Omental fat pad (tissue), 4 donors: ENCODE measurements around the gene TMX3. TPM values are rescaled to one million over a fixed set of nuclear protein-coding genes. Genes with fewer than 3 reads are reported as not detected.
A peak's percentile ranks its signal among the peaks of the same experiment; 100 is the strongest.

Experiments used
- ATAC-seq: fragments of 150-250 bp; one replicate; pipeline ENCODE4 v1.9.1; 2016; ENCODE audit warnings: mild to moderate bottlenecking, moderate library complexity; ENCODE audit not compliant: low FRiP score
- DNase-seq: peaks from one replicate; pipeline ENCODE4 v3.0.0-alpha.2; 2019; ENCODE audit warnings: low spot score
- CTCF ChIP-seq, 3 donors: fragments of 450-650 bp; IDR thresholded peaks; one replicate each; pipeline ENCODE4 v1.5.1; 2016 to 2017; ENCODE audit warnings: antibody characterized with exemption in 3 of 3, mild to moderate bottlenecking in 3 of 3, moderate library complexity in 2 of 3
- total RNA-seq, 4 donors: library from RNA; depleted of rRNA; stranded (reverse); fragments of >200 nt; gene quantifications; one replicate each; pipeline ENCODE4 v1.1.0, GENCODE V29; 2016

TMX3 gene
- total RNA-seq, 4 donors from 2014 or later: 44.5 to 61.7 (median 46.6) TPM

DNA sequence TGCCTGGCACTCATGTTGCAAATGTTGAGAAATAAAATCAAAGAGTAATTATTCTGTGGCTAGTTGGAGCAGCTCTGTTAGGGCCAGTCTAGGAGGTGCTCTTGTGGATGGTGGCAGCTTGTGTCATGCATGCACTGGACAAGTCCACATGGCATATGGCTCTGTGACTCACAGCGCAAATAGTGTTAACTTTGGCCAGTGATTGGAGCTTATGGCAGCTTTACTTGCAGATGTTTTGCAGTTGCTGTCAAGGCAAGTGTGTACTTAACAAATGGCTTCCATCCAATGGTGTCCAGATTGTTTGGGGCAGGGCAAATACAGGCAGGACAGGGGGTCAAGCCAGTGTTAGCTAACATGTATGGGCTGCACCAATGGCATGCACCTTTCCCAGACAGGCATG, 26.1 kb upstream of the TMX3 start:
- DNase-seq: no peak
- TF ChIP-seq CTCF (IDR thresholded peaks at IDR 0.05): no peak
- no peak for ATAC-seq

GRCh38 chr18:68739462-68739861, 24.6 kb upstream of the TMX3 start:
- ATAC-seq: no peak
- DNase-seq: no peak
- no peak for TF ChIP-seq CTCF (IDR thresholded peaks at IDR 0.05)

- TF ChIP-seq CTCF (IDR thresholded peaks at IDR 0.05): no peak
- ATAC-seq: peak; percentile 51
- DNase-seq: no peak
Measured at GRCh38 chr18:68738564-68738963, 23.7 kb upstream of the TMX3 start.

GRCh38 chr18:68735483-68736343, 20.8 kb upstream of the TMX3 start:
- peak; percentile 86 for ATAC-seq

DNA sequence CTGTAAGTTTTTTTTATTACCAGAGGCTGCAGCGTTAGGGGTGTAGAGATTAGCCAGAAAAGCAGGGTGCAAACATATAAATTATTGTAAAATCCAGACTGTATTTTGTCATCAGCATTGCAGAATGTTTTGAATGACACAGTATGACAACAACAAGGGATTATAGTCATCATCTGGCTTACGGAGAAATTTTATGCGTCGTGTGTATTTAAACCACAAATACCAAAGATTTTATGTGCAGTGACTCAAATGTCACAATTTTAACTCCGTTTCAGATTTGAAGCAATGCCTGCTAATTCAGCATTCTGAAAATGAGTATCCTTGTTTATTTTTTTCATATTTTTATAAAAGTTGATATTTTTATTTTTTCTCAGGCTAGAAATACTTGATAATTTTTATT, 19.4 kb upstream of the TMX3 start:
- TF ChIP-seq CTCF (IDR thresholded peaks at IDR 0.05): no peak
- DNase-seq: no peak
- no peak for ATAC-seq

More at GRCh38 chr18:68735483-68736343, 20.8 kb upstream of the TMX3 start:
- no peak for TF ChIP-seq CTCF (IDR thresholded peaks at IDR 0.05)
- DNase-seq: no peak

- TF ChIP-seq CTCF (IDR thresholded peaks at IDR 0.05): no peak
- DNase-seq (no peak), ATAC-seq (no peak)
Measured at GRCh38 chr18:68733707-68734106, 18.8 kb upstream of the TMX3 start.
